ENCODE results near the gene RFWD3.
"Not testable (repeated sequence)": the region's sequence is repeated elsewhere in the genome, so short reads cannot be mapped to it uniquely, and the experiment has no call there.

Gene RFWD3

DNA sequence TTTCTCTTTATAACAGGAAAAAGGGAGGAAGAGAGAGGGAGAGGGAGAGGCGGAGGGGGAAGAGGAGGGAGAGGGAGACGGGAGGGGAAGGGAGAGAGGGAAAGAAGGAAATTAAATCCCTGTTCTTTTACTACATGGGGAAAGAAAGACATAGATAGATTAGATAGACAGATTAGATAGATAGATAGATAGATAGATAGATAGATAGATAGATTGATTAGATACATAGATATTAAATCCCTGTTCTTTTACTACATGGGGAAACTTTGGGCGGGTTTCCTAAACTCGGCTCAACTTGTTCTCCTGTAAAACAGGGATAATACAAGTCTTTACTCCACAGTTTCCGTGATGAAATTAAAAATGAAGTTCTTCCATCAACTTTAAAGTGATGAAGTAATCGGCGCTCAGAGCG is 661 bp downstream of the RFWD3 start:
- DNase-seq (ENCODE audit: low spot score) (no peak), FAIRE-seq (no peak)

DNA sequence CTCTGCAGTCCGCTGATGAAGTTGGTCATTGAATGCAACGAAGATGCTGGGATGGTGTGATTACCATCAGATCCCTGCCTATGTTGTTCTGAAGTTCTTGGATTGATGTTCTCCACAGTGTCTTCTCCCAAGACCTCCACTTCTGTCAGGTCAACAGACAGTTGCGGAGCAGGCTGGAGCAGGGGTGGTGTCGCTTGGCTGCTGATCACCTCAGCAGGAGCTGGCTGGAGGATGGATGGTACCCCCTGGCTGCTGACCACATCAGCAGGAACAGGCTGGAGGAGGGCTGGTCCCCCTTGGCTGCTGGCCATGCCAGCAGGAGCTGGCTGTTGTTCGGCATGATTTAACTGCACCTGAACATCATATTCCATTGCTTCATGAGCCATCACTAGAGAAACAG is 5.6 kb downstream of the RFWD3 start:
- DNase-seq (ENCODE audit: low spot score) (no peak), FAIRE-seq (no peak)

- DNase-seq (ENCODE audit: low spot score) (no peak), FAIRE-seq (no peak)
These were observed 6.3 kb downstream of the RFWD3 start for GRCh38 chr16:74660383-74660782.

DNA sequence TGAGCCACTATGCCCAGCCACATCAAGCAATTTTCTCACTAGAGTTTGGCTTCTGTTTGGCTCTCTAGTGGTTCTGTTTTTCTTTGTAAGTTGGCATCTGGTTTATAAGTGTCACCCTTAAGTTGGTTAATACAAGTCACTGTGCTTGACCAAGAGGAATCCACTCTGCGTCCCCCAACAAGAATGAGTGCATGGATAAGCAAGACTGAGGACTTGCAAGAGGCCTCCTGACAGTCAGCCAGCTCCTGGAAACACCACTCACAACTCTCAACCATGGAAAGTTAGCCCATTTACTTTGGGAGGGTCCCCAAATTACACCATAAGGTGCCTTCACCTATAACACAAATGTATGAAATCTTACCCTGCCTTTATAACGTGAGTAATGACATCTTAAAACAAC is 7.6 kb downstream of the RFWD3 start:
- no peak for FAIRE-seq
- DNase-seq (ENCODE audit: low spot score): no peak

- no peak for DNase-seq (ENCODE audit: low spot score)
- FAIRE-seq: no peak
These were observed 8.6 kb downstream of the RFWD3 start for GRCh38 chr16:74657870-74658642.

DNA sequence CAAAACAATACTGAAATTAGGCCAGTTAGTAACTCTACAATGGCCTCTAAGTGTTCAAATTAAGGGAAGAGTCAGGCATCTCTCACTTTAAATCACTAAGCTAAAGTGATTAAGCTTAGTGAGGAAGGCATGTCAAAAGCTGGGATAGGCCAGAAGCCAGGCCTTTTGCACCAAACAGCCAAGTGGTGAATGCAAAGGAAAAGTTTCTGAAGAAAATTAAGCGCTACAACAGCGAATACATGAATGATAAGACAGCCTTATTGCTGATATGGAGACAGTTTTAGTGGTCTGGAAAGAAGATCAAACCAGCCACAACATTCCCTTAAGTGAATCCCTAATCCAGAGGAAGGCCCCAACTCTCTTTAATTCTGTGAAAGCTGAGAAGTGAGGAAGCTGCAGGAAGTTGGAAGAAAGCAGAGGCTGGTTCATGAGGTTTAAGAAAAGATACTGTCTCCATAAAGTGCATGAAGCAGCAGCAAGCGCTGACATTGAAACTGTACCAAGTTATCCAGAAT is 12.1 kb downstream of the RFWD3 start:
- FAIRE-seq: no peak
- no peak for DNase-seq (ENCODE audit: low spot score)

DNA sequence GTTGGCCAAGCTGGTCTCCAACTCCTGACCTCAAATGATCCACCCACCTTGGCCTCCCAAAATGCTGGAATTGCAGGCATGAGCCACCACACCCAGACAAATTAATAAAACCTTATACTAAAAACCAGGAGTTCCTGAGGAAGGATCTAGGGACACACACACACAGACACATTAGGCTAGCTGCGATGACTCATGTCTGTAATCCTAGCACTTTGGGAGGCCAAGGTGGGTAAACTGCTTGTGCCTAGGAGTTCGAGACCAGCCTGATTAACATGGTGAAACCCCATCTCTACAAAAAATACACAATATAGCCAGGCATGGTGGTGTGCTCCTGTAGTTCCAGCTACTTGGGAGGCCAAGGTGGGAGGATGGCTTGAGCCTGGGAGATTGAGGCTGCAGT is 13.8 kb downstream of the RFWD3 start:
- DNase-seq (ENCODE audit: low spot score): not testable (repeated sequence)

GRCh38 chr16:74652249-74652648 is 14.4 kb downstream of the RFWD3 start:
- DNase-seq (ENCODE audit: low spot score) (no peak), FAIRE-seq (no peak)

More for the DNA sequence above, 13.8 kb downstream of the RFWD3 start:
- not testable (repeated sequence) for FAIRE-seq

DNA sequence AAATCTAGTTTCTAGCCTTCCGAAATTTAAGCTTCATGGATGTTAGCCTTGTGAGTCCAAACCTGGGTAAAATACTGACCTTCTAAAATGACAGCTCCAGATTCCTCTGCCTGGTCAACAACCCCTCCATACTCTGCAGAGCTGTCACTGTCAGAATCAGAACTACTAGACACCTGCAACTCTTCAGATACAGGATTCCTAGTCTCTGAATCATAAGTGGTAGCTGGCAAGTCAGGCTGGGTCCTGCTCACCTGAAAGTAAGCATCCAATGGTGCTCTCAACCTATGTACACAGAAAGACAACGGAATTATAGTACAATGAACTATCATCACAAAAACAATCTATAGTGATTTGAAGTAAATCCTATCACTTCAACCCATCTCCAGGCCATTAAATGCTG is 14.8 kb downstream of the RFWD3 start:
- no peak for DNase-seq (ENCODE audit: low spot score)
- no peak for FAIRE-seq

- DNase-seq (ENCODE audit: low spot score) (no peak), FAIRE-seq (no peak)
These were observed 15.6 kb downstream of the RFWD3 start for GRCh38 chr16:74650966-74651567.

DNA sequence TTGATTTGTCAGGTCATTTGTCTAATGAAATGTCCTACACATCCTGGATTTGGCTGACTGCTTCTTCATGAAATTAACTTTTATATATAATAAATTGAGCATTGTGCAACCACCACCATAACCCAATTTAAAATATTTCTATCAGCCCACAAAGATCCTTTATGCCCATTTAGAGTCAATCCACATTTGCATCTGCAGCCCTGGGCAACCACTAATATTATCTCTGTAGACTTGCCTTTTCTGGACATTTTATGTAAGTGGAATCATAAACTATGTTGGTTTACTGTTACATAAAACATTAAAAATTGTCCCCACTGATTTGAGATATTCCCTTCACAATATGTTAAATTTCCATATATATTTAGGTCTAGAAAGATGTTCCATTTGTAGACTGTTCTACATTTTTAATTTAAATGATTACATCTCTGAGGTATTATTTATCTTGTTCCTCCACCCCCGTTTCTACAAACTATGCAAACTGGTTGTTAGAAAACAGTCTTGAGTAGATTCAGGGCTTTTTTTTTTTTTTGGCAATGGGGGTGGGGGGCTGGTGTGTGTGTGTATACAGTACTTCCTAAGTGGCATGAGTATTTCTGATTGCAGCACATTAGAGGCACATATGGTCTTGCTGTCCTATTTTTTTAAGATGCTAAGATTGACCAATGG is 16.7 kb downstream of the RFWD3 start:
- DNase-seq (ENCODE audit: low spot score) (no peak), FAIRE-seq (no peak)

- DNase-seq (ENCODE audit: low spot score): no peak
- FAIRE-seq: no peak
These were observed 24.7 kb downstream of the RFWD3 start for GRCh38 chr16:74641969-74642368.

DNA sequence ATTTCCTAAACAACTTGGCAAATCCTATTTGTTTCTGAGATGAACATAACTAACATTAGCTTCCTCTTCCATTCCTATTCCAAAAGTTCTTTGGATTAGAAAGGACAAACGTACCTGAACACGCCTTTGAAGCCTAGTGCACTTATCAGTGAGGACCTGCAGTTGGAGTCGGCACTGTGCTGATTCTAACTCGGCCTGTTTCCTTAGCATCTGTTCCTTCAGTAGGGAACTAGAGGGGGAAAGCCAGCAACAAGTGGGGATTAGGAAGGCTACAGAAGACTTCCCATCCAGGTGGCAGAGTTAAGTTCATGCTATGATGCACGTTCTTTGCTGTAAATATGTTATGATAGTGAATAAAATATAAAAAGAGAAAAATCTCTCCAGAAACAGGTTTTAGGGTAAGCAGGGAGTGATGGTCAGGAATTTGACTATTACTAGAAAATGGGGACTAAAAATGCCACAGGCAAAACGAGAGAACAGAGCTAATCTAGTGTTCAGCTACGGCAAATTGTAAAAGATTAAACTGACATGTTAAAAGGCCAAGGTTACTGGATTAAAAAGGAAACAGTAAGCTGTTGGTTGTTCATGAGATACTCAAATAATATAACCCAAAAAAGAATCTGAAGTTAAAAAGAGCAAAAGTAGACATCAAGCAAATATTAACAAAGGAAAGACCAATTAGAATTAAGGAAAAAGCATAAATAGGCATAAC is 28.8 kb downstream of the RFWD3 start:
- no peak for FAIRE-seq
- no peak for DNase-seq (ENCODE audit: low spot score)

DNA sequence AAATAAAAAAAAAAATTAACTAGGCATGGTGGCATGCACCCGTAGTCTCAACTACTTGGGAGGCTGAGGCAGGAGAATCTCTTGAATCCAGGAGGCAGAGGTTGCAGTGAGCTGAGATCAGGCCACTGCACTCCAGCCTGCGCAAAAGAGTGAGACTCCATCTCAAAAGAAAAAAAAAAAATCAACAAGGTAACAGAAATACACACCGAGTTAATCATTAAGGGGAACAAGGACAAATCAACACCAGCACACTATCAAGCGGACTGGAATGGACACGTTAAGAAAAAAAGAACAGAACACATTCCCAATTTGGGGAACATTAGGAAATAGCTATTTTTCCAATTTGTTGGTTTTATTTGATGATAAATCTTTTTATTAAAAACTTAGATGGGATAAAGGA is 31.4 kb downstream of the RFWD3 start:
- DNase-seq (ENCODE audit: low spot score) (no peak), FAIRE-seq (no peak)

DNA sequence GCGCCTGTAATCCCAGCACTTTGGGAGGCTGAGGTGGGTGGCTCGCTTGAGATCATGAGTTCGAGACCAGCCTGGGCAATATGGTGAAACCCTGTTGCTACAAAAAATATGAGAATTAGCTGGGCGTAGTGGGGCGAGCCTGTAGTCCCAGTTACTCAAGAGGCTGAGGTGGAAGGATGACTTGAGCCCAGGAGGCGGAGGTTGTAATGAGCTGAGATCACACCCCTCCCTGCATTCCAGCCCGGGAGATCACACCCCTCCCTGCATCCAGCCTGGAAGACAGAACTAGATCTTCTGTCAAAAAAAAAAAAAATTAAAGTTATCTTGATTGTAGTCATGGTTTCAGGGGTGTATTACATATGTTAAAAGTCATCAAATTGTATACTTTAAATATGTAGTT is 33.0 kb downstream of the RFWD3 start:
- FAIRE-seq (no peak), DNase-seq (ENCODE audit: low spot score) (no peak)

- FAIRE-seq: no peak
- DNase-seq (ENCODE audit: low spot score): no peak
These were observed 39.0 kb downstream of the RFWD3 start for GRCh38 chr16:74627506-74628220.

DNA sequence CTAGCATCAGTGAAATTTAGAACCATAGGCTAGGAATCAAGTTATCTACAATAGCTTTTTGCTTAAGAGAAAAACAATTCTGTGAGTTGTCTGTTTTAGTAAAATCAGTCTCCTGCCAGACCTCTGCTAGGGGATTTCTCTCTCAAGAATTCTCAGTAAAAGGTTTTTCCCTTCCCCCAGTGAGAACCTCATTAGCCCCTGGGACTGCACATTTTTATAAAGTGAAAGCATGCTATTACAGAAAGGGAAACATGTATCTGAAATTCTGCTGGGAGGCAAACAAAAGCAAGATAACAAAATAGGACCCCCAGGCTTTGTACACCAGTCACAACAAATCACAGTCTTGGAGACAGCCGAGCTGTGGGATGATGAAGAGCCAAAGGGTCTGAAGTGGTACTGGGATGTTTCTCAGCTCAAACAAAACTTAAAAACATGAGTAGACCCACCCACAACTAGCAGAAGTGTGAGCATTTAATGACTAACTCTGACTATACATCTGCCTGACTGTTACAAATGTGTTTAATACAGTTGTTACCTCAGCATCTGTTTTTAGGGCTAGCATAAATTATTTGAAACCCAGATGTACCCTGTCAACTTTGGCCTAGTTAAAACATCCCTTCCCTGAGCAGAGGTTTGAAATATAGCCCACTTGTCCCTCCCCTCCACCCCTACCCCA is 39.8 kb downstream of the RFWD3 start:
- no peak for FAIRE-seq

GRCh38 chr16:74625500-74626350 is 41.0 kb downstream of the RFWD3 start:
- DNase-seq (ENCODE audit: low spot score) (no peak), FAIRE-seq (no peak)

More for the DNA sequence above, 39.8 kb downstream of the RFWD3 start:
- DNase-seq (ENCODE audit: low spot score): no peak

DNA sequence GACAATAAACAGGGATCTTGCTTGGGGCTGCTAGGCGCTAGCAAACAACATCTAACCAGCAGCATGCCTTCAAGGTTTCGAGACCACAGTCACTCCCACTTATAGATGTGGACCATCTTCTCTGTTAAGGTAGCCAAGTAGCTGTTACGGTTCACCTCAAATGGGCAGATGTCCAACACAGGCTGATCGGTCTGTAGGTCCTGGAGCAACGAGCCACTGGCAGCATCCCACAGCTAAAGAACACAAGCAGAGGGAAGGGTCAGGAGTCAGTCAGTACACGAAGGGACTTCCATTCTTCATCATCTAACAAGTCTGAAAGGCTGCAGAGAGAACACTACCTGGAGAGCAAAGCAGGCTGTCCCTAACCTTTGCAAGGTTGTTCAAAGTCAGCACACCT is 42.8 kb downstream of the RFWD3 start:
- DNase-seq (ENCODE audit: low spot score) (no peak), FAIRE-seq (no peak)
